Cardiac muscle cell (in vitro differentiated cells and primary cell): ENCODE data around the gene STX16. TPM values are rescaled to one million over a fixed set of nuclear protein-coding genes. Genes with fewer than 3 reads are reported as not detected.
"Not testable (repeated sequence)": the region's sequence is repeated elsewhere in the genome, so short reads cannot be mapped to it uniquely, and the experiment has no call there.

Experiments used
- DNase-seq, 2 donors: peaks; one replicate each; pipeline versions ENCODE4 v3.0.0 to v3.0.0-alpha.2; 2010 to 2017; ENCODE audit warnings: low read depth in 1 of 2, low spot score in 1 of 2
- H3K27ac ChIP-seq: fragments of 200-600 bp; sonication (generic); 2 replicates; pipeline ENCODE4 v1.5.1; 2016
- H3K27me3 ChIP-seq: fragments of 200-600 bp; sonication (generic); 2 replicates; pipeline ENCODE4 v1.6.0; 2016; ENCODE audit warnings: control low read depth
- H3K36me3 ChIP-seq: fragments of 200-600 bp; sonication (generic); 2 replicates; pipeline ENCODE4 v1.5.1; 2016; ENCODE audit warnings: control low read depth
- H3K4me1 ChIP-seq: fragments of 200-600 bp; sonication (generic); 2 replicates; pipeline ENCODE4 v1.8.1; 2017; ENCODE audit warnings: low read depth, mild to moderate bottlenecking, mixed run types
- H3K4me3 ChIP-seq: fragments of 200-600 bp; sonication (generic); 2 replicates; pipeline ENCODE4 v1.5.1; 2016; ENCODE audit warnings: mild to moderate bottlenecking
- H3K9me3 ChIP-seq: fragments of 200-600 bp; sonication (generic); 2 replicates; pipeline ENCODE4 v1.5.1; 2017; ENCODE audit warnings: low read depth, mild to moderate bottlenecking, control low read depth
- CTCF ChIP-seq: IDR thresholded peaks from 2 replicates; pipeline ENCODE4 v1.5.1; 2012; ENCODE audit warnings: low read depth, mild to moderate bottlenecking, low read length
- polyA plus RNA-seq: library from polyadenylated mRNA; unstranded; fragments of >200 nt; fragmentation: Nextera tagmentation; extraction: Ambion mirVana; gene quantifications from 2 replicates; pipeline ENCODE4 v1.2.1, GENCODE V29; 2016
- total RNA-seq: library from RNA; depleted of rRNA; stranded (reverse); fragments of >200 nt; gene quantifications from 2 replicates; pipeline ENCODE4 v1.2.3, GENCODE V29; 2016

Gene STX16
- total and polyA plus RNA-seq, 2 experiments from 2014 or later, result 55.5 to 58.1 TPM

- no peak overlapping the region for H3K27ac ChIP-seq
Observed at GRCh38 chr20:58647796-58648501, 3.1 kb upstream of the STX16 start.

GRCh38 chr20:58648502-58648825 is 2.6 kb upstream of the STX16 start:
- not testable (repeated sequence) for H3K27me3 ChIP-seq, H3K36me3 ChIP-seq, H3K27ac ChIP-seq, H3K4me1 ChIP-seq, DNase-seq, H3K9me3 ChIP-seq, H3K4me3 ChIP-seq

More at GRCh38 chr20:58647796-58648501, 3.1 kb upstream of the STX16 start:
- no peak for TF ChIP-seq CTCF
- Histone ChIP-seq H3K4me3 (no peak overlapping the region), H3K27me3 (no peaks in the 10 kb centered on the region), H3K4me1 (no peaks in the 10 kb centered on the region), H3K36me3 (no peaks in the 10 kb centered on the region), H3K9me3 (no peaks in the 10 kb centered on the region)
- peak in 1 of 2 donors; percentile 59 for DNase-seq

- no peaks in the 10 kb centered on the region for H3K9me3 ChIP-seq
Observed at GRCh38 chr20:58649288-58650180, 1.5 kb upstream of the STX16 start.

DNA sequence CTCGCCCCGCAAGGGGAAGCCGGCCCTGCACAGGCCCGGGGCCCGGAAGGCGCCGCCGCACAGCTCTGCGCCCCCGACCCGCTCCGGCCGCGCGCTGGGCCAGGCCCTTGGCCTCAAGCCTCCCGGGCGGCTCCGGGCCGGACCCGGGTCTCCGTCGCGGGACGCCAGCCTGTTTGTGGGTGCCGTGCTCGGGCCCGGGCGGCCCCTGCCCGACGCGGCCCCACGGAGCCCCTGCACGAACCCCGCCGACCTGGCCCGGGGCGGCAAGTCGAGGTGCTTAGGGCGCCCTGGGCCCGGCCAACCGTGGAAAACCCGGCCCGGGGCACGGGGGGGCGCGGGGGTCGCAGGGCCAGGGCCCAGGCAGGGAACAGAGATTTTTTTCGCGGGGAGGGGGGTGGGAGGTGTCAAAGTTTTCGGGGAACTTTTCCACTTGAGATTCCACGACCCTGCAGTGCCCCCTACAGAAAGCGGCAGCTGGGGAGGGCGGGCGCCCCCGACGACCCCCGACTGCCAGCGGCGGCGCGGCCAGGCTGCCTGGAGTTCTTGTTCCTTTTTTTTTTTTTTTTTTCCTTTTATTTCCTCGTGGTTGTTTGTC is 805 bp upstream of the STX16 start:
- H3K27me3 ChIP-seq, result no peaks in the 10 kb centered on the region
- peaks cover 19% of the 10 kb centered on the region for H3K4me1 ChIP-seq
- peak; percentile 35 to 41 for DNase-seq
- H3K36me3 ChIP-seq, result no peaks in the 10 kb centered on the region
- peak overlapping the region; percentile 97 for H3K4me3 ChIP-seq
- H3K27ac ChIP-seq, result no peak overlapping the region
- TF ChIP-seq CTCF, result no peak
- no peaks in the 10 kb centered on the region for H3K9me3 ChIP-seq

More at GRCh38 chr20:58649288-58650180, 1.5 kb upstream of the STX16 start:
- Histone ChIP-seq H3K4me1 (peaks cover 11% of the 10 kb centered on the region), H3K27me3 (no peaks in the 10 kb centered on the region), H3K27ac (no peak overlapping the region), H3K4me3 (peak overlapping the region; percentile 97), H3K36me3 (no peaks in the 10 kb centered on the region)
- TF ChIP-seq CTCF, result no peak
- peak in 1 of 2 donors; percentile 42 for DNase-seq

- no peak for TF ChIP-seq CTCF
- DNase-seq, result peak in 1 of 2 donors; percentile 92
Observed at GRCh38 chr20:58651559-58651945, 469 bp downstream of the STX16 start.

More at GRCh38 chr20:58651559-58651945, 469 bp downstream of the STX16 start:
- no peaks in the 10 kb centered on the region for H3K27me3 ChIP-seq
- peak overlapping the region; percentile 97 for H3K4me3 ChIP-seq
- peak overlapping the region; percentile 86 for H3K27ac ChIP-seq
- H3K36me3 ChIP-seq, result no peaks in the 10 kb centered on the region
- H3K9me3 ChIP-seq, result no peaks in the 10 kb centered on the region
- peaks cover 32% of the 10 kb centered on the region for H3K4me1 ChIP-seq
